A172 (cell line): Measurements from ENCODE around the gene LETM1. TPM values are rescaled to one million over a fixed set of nuclear protein-coding genes. Genes with fewer than 3 reads are reported as not detected.
A peak's percentile ranks its signal among the peaks of the same experiment; 100 is the strongest.

Experiments
- DNase-seq: peaks from one replicate; pipeline ENCODE4 v3.0.0-alpha.2; 2015; ENCODE audit warnings: low spot score
- total RNA-seq: library from RNA; depleted of rRNA; stranded (reverse); fragments of >200 nt; shearing (Covaris generic); gene quantifications from 2 replicates; pipeline ENCODE4 v1.2.3, GENCODE V29; 2014; rRNA removed

The LETM1 gene
- 48.3 and 55.6 TPM in 2 replicates for total RNA-seq

- DNase-seq: peak; percentile 82
Observed at GRCh38 chr4:1856071-1856942, at the start of gene LETM1. Gene LETM1 (minus strand): TSS chr4:1856156. CDS start chr4:1855950, 206 bp downstream.

DNA sequence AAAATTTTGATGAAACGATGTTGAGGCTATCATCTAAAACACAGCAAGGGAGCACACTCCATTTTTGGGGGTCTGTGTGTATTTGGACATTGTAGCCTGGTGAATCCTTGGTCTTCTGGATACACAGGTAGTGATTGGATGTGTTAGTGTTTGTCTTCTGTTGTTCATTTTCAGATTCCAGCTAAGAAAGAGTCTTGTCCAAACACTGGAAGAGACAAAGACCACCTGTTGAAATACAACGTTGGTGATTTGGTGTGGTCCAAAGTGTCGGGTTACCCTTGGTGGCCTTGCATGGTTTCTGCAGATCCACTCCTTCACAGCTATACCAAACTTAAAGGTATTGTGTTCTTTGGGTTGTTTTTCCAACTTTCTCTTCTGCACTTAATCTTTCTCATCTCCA is 48.1 kb upstream of the LETM1 start:
- DNase-seq: no peak

GRCh38 chr4:1903035-1903434 is 47.1 kb upstream of the LETM1 start:
- no peak for DNase-seq

DNA sequence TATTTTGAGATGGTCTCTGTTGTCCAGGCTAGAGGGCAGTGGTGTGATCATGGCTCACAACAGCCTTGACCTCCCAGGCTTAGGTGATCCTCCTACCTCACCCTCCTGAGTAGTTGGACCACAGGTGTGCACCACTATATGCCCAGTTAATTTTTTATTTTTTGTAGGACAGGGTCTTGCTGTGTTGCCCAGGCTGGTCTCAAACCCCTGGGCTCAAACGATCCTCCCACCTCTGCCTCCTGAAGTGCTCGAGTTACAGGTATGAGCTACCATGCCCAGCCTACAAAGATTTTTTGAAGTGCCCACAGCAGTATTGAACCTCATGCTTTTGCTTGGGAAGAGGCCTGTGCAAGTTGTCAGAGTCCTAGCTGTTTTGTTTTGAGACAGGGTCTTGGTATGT is 46.3 kb upstream of the LETM1 start:
- no peak for DNase-seq

GRCh38 chr4:1901127-1901526 is 45.2 kb upstream of the LETM1 start:
- no peak for DNase-seq

DNA sequence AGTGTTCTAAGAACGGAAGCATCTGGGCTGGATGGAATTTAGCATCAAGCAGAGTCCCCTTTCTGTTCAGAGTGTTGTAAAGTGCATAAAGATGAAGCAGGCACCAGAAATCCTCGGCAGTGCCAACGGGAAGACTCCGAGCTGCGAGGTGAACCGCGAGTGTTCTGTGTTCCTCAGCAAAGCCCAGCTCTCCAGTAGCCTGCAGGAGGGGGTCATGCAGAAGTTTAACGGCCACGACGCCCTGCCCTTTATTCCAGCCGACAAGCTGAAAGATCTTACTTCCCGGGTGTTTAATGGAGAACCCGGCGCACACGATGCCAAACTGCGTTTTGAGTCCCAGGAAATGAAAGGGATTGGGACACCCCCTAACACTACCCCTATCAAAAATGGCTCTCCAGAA is 44.7 kb upstream of the LETM1 start:
- no peak for DNase-seq

DNA sequence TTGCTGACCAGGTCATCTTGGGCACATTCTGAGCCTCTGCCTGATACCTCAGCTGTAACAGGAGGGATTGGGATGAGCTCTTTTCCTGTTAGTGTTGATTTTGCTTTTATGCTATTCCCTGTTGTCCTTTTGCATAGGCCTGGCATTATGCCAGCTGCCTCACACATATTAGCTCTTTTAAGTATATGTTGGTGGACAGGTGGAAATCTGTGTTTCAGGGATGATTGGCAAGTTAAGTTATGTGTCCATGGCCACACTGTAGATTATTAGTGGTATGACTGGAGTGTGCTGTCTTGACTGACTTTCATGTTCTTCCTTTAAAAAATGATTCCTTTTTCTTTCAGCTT is 44.1 kb upstream of the LETM1 start:
- DNase-seq: no peak

GRCh38 chr4:1899149-1900086 is 43.5 kb upstream of the LETM1 start:
- DNase-seq: peak; percentile 69

GRCh38 chr4:1898681-1899080 is 42.7 kb upstream of the LETM1 start:
- DNase-seq: no peak

- DNase-seq: no peak
Observed at GRCh38 chr4:1898007-1898406, 42.1 kb upstream of the LETM1 start.

DNA sequence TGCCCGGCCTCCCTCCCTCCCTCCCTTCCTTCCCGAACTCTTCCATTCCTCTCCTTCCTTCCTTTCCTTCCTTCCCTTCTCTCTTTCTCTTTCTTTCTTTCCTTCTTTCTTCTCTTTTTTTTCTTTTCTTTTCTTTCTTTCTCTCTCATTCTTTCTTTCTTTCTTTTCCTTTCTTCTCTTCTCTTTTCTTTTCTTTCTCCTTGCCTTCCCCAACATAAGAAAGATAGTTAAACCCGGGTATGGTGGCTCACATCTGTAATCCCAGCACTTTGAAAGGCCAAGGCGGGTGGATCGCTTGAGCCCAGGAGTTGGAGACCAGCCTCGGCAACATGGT is 40.7 kb upstream of the LETM1 start:
- no peak for DNase-seq

- DNase-seq: no peak
Observed at GRCh38 chr4:1895971-1896657, 40.2 kb upstream of the LETM1 start.

GRCh38 chr4:1890979-1891570 is 35.1 kb upstream of the LETM1 start:
- DNase-seq: no peak

GRCh38 chr4:1887052-1887451 is 31.1 kb upstream of the LETM1 start:
- DNase-seq: no peak

GRCh38 chr4:1885414-1885813 is 29.5 kb upstream of the LETM1 start:
- no peak for DNase-seq

- DNase-seq: no peak
Observed at GRCh38 chr4:1883583-1883982, 27.6 kb upstream of the LETM1 start.

GRCh38 chr4:1882850-1883271 is 26.9 kb upstream of the LETM1 start:
- DNase-seq: no peak

- DNase-seq: no peak
Observed at GRCh38 chr4:1880332-1880731, 24.4 kb upstream of the LETM1 start.

DNA sequence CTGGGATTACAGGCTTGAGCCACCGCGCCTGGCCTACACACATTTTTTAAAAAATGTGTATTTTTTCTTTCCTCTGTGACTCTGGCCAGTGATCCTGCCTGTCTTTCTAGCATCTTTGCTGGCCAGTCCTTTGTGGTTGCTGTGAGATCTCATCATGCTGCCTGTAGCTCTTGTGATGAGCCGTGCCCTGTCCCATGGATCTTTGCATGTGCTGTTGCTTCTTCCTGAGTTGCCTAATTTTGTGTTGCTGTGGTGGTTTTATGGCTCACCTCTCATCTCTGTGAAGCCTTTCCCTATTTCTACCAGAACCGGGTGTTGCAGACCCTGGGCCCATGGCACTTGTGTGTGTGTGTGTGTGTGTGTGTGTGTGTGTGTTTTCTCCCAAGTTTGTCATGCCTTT is 23.5 kb upstream of the LETM1 start:
- no peak for DNase-seq

GRCh38 chr4:1874201-1874600 is 18.2 kb upstream of the LETM1 start:
- no peak for DNase-seq

- DNase-seq: no peak
Observed at GRCh38 chr4:1873776-1874175, 17.8 kb upstream of the LETM1 start.

GRCh38 chr4:1873291-1873690 is 17.3 kb upstream of the LETM1 start:
- no peak for DNase-seq
